ENCODE results near the gene AOPEP.

GRCh38 chr9:95067897-95068296 is 341.4 kb downstream of the AOPEP start:
- TF ChIP-seq, protein P1, sequence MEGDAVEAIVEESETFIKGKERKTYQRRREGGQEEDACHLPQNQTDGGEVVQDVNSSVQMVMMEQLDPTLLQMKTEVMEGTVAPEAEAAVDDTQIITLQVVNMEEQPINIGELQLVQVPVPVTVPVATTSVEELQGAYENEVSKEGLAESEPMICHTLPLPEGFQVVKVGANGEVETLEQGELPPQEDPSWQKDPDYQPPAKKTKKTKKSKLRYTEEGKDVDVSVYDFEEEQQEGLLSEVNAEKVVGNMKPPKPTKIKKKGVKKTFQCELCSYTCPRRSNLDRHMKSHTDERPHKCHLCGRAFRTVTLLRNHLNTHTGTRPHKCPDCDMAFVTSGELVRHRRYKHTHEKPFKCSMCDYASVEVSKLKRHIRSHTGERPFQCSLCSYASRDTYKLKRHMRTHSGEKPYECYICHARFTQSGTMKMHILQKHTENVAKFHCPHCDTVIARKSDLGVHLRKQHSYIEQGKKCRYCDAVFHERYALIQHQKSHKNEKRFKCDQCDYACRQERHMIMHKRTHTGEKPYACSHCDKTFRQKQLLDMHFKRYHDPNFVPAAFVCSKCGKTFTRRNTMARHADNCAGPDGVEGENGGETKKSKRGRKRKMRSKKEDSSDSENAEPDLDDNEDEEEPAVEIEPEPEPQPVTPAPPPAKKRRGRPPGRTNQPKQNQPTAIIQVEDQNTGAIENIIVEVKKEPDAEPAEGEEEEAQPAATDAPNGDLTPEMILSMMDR (IDR thresholded peaks at IDR 0.05 in 4 of 5, conservative IDR thresholded peaks at IDR 0.05 in 1 of 5), result no peak
- no peak for TF ChIP-seq POLR2A (IDR thresholded peaks at IDR 0.05)
